GM20431 (cell line): ENCODE measurements around the gene WNT6.

Source experiments
- in situ Hi-C: fragments of 300-500 bp; cut with MseI, MboI; formaldehyde crosslinking; loops from one replicate; pipeline ENCODE4 v1.15.0; 2020; ENCODE audit warnings: low sequenced_read_pairs; ENCODE audit not compliant: unreplicated experiment

Gene WNT6

GRCh38 chr2:218908721-218909619, 49.4 kb downstream of the WNT6 start:
- in situ Hi-C loops = no loop called here

DNA sequence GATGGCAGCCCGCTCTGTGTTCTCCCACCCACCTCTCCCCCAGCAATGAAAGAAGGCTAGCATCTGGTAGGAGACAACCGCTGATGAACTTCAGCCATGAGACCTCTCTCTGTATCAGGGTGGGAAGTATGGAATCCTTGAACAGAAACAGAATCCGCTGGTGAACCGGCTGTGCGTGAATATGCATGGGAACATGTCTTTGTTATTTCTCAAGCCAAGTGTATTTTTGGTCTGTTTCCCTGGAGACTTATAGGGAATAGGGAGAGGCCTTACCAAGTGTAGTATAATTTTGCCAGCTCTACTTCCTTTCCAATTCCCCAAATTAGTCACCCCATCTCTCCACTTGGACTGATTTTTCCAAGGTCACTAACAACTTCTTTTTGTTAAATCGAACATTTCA, 51.1 kb downstream of the WNT6 start:
- in situ Hi-C loops = no loop called here

GRCh38 chr2:218920504-218920903, 60.9 kb downstream of the WNT6 start:
- in situ Hi-C loops = no loop called here
